ENCODE data around the gene PIAS3. TPM values are rescaled to one million over a fixed set of nuclear protein-coding genes. Genes with fewer than 3 reads are reported as not detected.
A peak's percentile ranks its signal among the peaks of the same experiment; 100 is the strongest.
"Not testable (repeated sequence)": the region's sequence is repeated elsewhere in the genome, so short reads cannot be mapped to it uniquely, and the experiment has no call there.

PIAS3 gene
- total and polyA plus RNA-seq, 5 experiments from 2014 or later, result 10.7 to 33.8 (median 14.7) TPM

DNA sequence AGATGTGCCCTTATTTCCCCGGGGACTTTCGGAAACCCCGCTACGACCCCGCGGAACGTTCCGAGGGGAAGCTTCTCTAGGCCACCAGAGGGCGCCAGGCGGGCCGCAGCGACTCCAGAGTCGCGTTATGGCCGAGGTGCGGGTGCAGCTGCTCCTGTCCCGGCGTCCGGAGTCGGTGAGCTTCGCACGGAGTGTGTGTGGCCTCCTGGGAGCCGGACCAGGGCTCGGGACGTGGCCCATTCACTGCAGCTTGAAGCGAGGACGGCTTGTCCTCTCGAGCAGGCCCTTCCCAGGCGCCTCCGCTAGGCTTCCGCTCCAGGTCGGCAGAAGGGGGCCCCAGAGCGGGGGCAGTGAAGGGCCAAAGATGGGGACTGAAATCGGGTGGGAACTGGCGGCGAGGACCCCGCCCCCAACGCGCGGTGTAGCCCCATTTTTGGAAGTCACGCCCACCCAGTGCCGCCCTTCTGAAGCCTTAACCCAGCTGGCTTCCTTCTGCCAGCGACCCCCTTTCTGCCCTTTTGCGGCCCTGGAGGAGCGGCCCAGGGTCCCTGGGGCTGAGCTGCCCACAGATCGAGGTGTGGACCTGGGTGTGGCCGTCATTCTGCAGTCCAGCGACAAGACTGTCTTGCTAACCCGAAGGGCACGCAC lies 13.2 kb downstream of the PIAS3 start, which contains the start of gene NUDT17:
Gene NUDT17 (plus strand): TSS at position 117 of the 648 bp plus-strand sequence. CDS start 11 bp downstream, at position 128.
- peaks cover 0 to 27% (median 2%) of the 10 kb centered on the region in 3 donors for H3K36me3 Mint-ChIP-seq
- no peaks in the 10 kb centered on the region for H3K9me3 Mint-ChIP-seq
- DNase-seq (peak; percentile 53 to 87 (median 74)), ATAC-seq (peak; percentile 83 to 84)
- no peaks in the 10 kb centered on the region for H3K27me3 Mint-ChIP-seq
- H3K4me1 Mint-ChIP-seq, result peaks cover 9 to 14% (median 13%) of the 10 kb centered on the region in 4 donors
- peak within 1 kb of the TSS in 1 of 10 donors; percentile 22 for H3K4me3 Mint-ChIP-seq
- POLR2A ChIA-PET, result interaction anchor here (0.5 to 6.6 kb wide), 19 partner anchors 12 to 192 kb away, joined by 3 to 96 read pairs (median 5); partner anchors contain the start of genes ANKRD35, LIX1L, PEX11B and PIAS3
- H3K27ac Mint-ChIP-seq, result peak within 1 kb of the TSS in 6 of 10 donors; percentile 71 to 87 (median 76)

- Mint-ChIP-seq H3K27me3 (no peaks in the 10 kb centered on the region), H3K9me3 (no peaks in the 10 kb centered on the region), H3K36me3 (peaks cover 0 to 31% (median 5%) of the 10 kb centered on the region in 3 donors), H3K27ac (no peak overlapping the region), H3K4me3 (no peak overlapping the region), H3K4me1 (peaks cover 7 to 14% (median 11%) of the 10 kb centered on the region in 4 donors)
- ATAC-seq (peak; percentile 65 to 69), DNase-seq (no peak)
- POLR2A ChIA-PET, result interaction anchor here (0.5 to 6.6 kb wide), 19 partner anchors 13 to 193 kb away, joined by 3 to 96 read pairs (median 5); partner anchors contain the start of genes ANKRD35, LIX1L, PEX11B and PIAS3
Observed at GRCh38 chr1:145845144-145845513, 13.8 kb downstream of the PIAS3 start.

DNA sequence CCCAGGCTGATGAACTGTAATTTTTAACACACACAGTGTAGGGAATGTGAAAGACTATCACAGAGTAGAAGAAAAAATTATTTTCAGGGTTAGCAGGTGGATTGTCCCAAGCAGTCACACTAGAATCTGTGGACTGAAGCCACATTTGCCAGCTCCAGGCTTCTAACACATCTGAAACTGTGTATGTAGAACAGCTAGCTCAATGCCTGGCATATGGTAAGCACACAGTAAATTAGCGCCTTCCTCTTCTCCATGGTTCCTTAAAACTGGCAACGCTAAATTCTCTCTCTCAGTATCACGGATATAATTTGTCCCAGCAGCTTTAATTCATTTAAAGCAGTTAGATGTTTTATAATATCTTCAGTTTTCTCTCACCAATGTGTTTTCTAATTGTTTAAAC lies 15.8 kb downstream of the PIAS3 start:
- Mint-ChIP-seq H3K27me3 (no peaks in the 10 kb centered on the region), H3K4me1 (peaks cover 6 to 8% (median 7%) of the 10 kb centered on the region in 4 donors), H3K27ac (no peak overlapping the region), H3K36me3 (peaks cover 0 to 45% (median 13%) of the 10 kb centered on the region in 3 donors), H3K4me3 (no peak overlapping the region), H3K9me3 (no peaks in the 10 kb centered on the region)
- DNase-seq (no peak), ATAC-seq (no peak)
- POLR2A ChIA-PET, result interaction anchor here (0.6 to 6.6 kb wide), 2 partner anchors 15 to 169 kb away, joined by 3 to 96 read pairs; partner anchors contain the start of gene PIAS3

DNA sequence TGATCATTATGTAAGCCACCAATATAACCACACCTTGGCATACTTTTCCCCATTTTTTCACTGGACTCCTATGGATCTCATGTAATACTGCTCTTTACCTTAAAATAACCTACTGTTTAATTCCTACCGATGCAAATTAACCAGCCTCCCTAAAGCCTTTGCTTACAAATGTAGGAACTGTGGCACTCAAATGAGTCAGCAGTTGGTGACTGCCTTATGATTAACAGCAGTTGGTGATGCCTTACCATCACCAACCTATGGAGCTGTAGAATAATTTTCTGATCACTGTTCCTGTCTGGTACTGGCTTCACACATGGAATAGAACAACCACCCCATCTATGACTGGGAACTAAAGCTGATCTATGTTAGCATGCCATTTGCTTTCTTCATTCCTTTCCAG lies 21.2 kb downstream of the PIAS3 start:
- ATAC-seq (no peak), DNase-seq (no peak)
- H3K27ac Mint-ChIP-seq, result no peak overlapping the region
- H3K27me3 Mint-ChIP-seq, result no peaks in the 10 kb centered on the region
- peaks cover 0 to 2% (median 0%) of the 10 kb centered on the region in 4 donors for H3K4me1 Mint-ChIP-seq
- POLR2A ChIA-PET, result no interaction called here
- H3K9me3 Mint-ChIP-seq, result no peaks in the 10 kb centered on the region
- peaks cover 0 to 88% (median 29%) of the 10 kb centered on the region in 3 donors for H3K36me3 Mint-ChIP-seq
- no peak overlapping the region for H3K4me3 Mint-ChIP-seq

- DNase-seq, H3K27ac Mint-ChIP-seq, POLR2A ChIA-PET, ATAC-seq, H3K27me3 Mint-ChIP-seq, H3K9me3 Mint-ChIP-seq, H3K4me3 Mint-ChIP-seq: not testable (repeated sequence)
- Mint-ChIP-seq H3K4me1 (peaks cover 6 to 19% (median 16%) of the 10 kb centered on the region in 4 donors), H3K36me3 (peaks cover 18 to 92% (median 40%) of the 10 kb centered on the region in 3 donors)
Observed at GRCh38 chr1:145830810-145831209, 28.1 kb downstream of the PIAS3 start.

DNA sequence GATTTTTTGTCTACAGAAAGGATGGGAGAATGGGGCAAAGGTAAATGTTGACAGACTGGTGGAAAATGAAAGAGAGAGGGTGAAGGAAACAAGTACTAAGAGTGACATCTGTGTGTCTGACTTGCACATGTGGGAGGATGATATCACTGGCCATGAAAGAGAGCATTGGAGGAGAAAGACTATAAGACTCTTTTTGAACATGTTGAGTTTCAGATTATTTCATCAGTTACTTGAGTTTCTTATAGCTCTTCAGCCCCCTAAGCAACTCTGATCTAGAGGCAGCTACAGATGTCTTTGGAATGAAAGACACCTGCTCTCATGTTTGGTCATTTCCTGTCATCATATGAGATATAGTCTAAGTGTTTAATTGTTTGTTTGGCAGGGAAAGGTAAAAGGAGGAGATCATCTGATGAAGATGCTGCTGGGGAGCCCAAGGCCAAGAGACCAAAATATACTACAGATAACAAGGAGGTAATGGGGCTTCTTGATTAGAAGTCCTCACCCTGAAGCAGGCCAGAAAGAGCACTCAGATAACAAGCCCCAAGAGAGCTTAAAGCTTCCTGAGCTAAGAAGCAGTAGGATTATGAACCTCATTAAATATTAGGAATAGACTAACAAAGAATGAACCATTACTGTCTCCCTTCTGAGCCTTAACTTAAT lies 30.4 kb downstream of the PIAS3 start:
- Mint-ChIP-seq H3K9me3 (no peaks in the 10 kb centered on the region), H3K27ac (peak overlapping the region in 3 of 10 donors; percentile 35 to 63 (median 44)), H3K27me3 (no peaks in the 10 kb centered on the region), H3K4me1 (peaks cover 18 to 36% (median 22%) of the 10 kb centered on the region in 4 donors), H3K36me3 (peaks cover 18 to 76% (median 38%) of the 10 kb centered on the region in 3 donors), H3K4me3 (no peak overlapping the region)
- DNase-seq (no peak), ATAC-seq (no peak)
- POLR2A ChIA-PET, result interaction anchor here (0.7 to 1.4 kb wide), 3 partner anchors 17 to 103 kb away, joined by 3 to 4 read pairs (median 3); partner anchors contain the start of gene NUDT17

DNA sequence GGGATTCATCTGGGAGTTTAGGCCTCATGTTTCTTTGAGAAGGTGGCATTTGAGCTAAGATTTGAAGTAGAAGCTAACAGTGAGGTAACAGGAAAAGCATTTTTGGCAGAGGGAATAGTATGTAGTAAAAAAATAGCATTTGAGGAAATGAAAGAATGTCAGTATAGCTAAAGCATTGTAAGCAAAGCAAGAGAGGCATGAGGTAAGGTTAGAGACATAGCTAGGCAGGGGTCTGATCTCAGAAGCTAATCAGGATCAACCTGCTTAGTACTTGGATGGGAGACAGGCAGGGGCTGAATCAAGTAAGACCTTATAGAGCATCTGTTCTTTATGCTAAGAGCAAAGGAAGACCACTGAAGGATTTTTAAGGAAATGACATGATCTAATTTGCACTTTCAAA lies 30.9 kb downstream of the PIAS3 start:
- ATAC-seq, result no peak

GRCh38 chr1:145826030-145826429 lies 32.9 kb downstream of the PIAS3 start:
- no peak for ATAC-seq
- peak overlapping the region in 9 of 10 donors; percentile 24 to 99 (median 60) for H3K4me3 Mint-ChIP-seq
- POLR2A ChIA-PET, result interaction anchor here (0.6 to 3.3 kb wide), 5 partner anchors 19 to 225 kb away, joined by 3 to 10 read pairs (median 5); partner anchors contain the start of genes NUDT17, PIAS3 and RBM8A
- no peaks in the 10 kb centered on the region for H3K27me3 Mint-ChIP-seq
- DNase-seq, result no peak
- H3K27ac Mint-ChIP-seq, result peak overlapping the region in 3 of 10 donors; percentile 35 to 56 (median 43)
- H3K9me3 Mint-ChIP-seq, result no peaks in the 10 kb centered on the region
- H3K4me1 Mint-ChIP-seq, result peaks cover 15 to 38% (median 22%) of the 10 kb centered on the region in 4 donors
- peaks cover 12 to 56% (median 22%) of the 10 kb centered on the region in 3 donors for H3K36me3 Mint-ChIP-seq

More for the DNA sequence above, 30.9 kb downstream of the PIAS3 start:
- peaks cover 18 to 71% (median 33%) of the 10 kb centered on the region in 3 donors for H3K36me3 Mint-ChIP-seq
- DNase-seq, result no peak
- H3K4me1 Mint-ChIP-seq, result peaks cover 18 to 36% (median 22%) of the 10 kb centered on the region in 4 donors
- H3K27ac Mint-ChIP-seq, result peak overlapping the region in 3 of 10 donors; percentile 35 to 63 (median 55)
- no peaks in the 10 kb centered on the region for H3K9me3 Mint-ChIP-seq
- H3K27me3 Mint-ChIP-seq, result no peaks in the 10 kb centered on the region
- POLR2A ChIA-PET, result interaction anchor here (0.7 to 1.4 kb wide), 4 partner anchors 18 to 104 kb away, joined by 3 to 4 read pairs (median 3); partner anchors contain the start of gene NUDT17
- no peak overlapping the region for H3K4me3 Mint-ChIP-seq

GRCh38 chr1:145824499-145824842 lies 34.4 kb downstream of the PIAS3 start:
- no peak for DNase-seq
- POLR2A ChIA-PET, result interaction anchor here (0.7 to 3.3 kb wide), 10 partner anchors 20 to 213 kb away, joined by 3 to 22 read pairs (median 6); partner anchors contain the start of genes ANKRD34A, NUDT17, PEX11B and PIAS3
- H3K27me3 Mint-ChIP-seq, result no peaks in the 10 kb centered on the region
- no peak for ATAC-seq
- peak overlapping the region; percentile 96 to 99 (median 97) for H3K4me3 Mint-ChIP-seq
- H3K9me3 Mint-ChIP-seq, result no peaks in the 10 kb centered on the region
- peaks cover 5 to 41% (median 19%) of the 10 kb centered on the region in 3 donors for H3K36me3 Mint-ChIP-seq
- peaks cover 13 to 38% (median 22%) of the 10 kb centered on the region in 4 donors for H3K4me1 Mint-ChIP-seq
- H3K27ac Mint-ChIP-seq, result peak overlapping the region; percentile 91 to 98 (median 97)

- ATAC-seq (peak; percentile 95 to 96), DNase-seq (peak; percentile 79 to 94 (median 84))
- Mint-ChIP-seq H3K4me3 (peak within 1 kb of the TSS; percentile 96 to 99 (median 97)), H3K9me3 (no peaks in the 10 kb centered on the region), H3K27ac (peak within 1 kb of the TSS; percentile 91 to 98 (median 97)), H3K36me3 (peaks cover 0 to 38% (median 15%) of the 10 kb centered on the region in 3 donors), H3K27me3 (no peaks in the 10 kb centered on the region), H3K4me1 (peaks cover 15 to 40% (median 22%) of the 10 kb centered on the region in 4 donors)
- POLR2A ChIA-PET, result interaction anchor here (0.7 to 3.3 kb wide), 10 partner anchors 19 to 214 kb away, joined by 3 to 22 read pairs (median 6); partner anchors contain the start of genes ANKRD34A, NUDT17, PEX11B and PIAS3
Observed at GRCh38 chr1:145823565-145824498, 35.0 kb downstream of the PIAS3 start, which contains the start of the genes POLR3C and RNF115. Gene POLR3C (plus strand): TSS chr1:145824200. CDS start chr1:145825777, 1,577 bp downstream. Gene RNF115 (minus strand): TSS chr1:145824095. CDS start chr1:145823873, 222 bp downstream.

- peak in 1 of 2 donors; percentile 2 for ATAC-seq
- not testable (repeated sequence) for H3K27me3 Mint-ChIP-seq, H3K9me3 Mint-ChIP-seq, DNase-seq
- POLR2A ChIA-PET, result interaction anchor here (1.8 kb wide), 1 partner anchor 37 kb away, joined by 22 read pairs; the partner anchor contains the start of gene PIAS3
- H3K4me1 Mint-ChIP-seq, result peaks cover 11 to 32% (median 20%) of the 10 kb centered on the region in 4 donors
- peak overlapping the region in 3 of 10 donors; percentile 41 to 97 (median 70) for H3K4me3 Mint-ChIP-seq
- H3K36me3 Mint-ChIP-seq, result peaks cover 0 to 28% (median 10%) of the 10 kb centered on the region in 3 donors
- H3K27ac Mint-ChIP-seq, result peak overlapping the region in 4 of 10 donors; percentile 8 to 98 (median 81)
Observed at GRCh38 chr1:145822779-145823331, 36.0 kb downstream of the PIAS3 start.
